ENCODE data around the gene NPHP4. TPM values are rescaled to one million over a fixed set of nuclear protein-coding genes. Genes with fewer than 3 reads are reported as not detected.
"Not testable (repeated sequence)": the region's sequence is repeated elsewhere in the genome, so short reads cannot be mapped to it uniquely, and the experiment has no call there.

Gene NPHP4
- total and polyA plus RNA-seq, 7 donors: 1.3 to 2.8 (median 1.8) TPM

- DNase-seq (no peak), ATAC-seq (no peak)
- TF ChIP-seq CTCF (IDR thresholded peaks at IDR 0.05): no peak
- intact Hi-C loops (cut with DNase I): no loop called here
- H3K4me1 ChIP-seq: no peaks in the 10 kb centered on the region
- H3K27ac ChIP-seq: no peak overlapping the region
- H3K36me3 ChIP-seq (ENCODE audit: insufficient read depth in 1 of 2, low read depth in 1 of 2): peaks cover 0 to 9% of the 10 kb centered on the region in 2 donors
- H3K4me3 ChIP-seq: no peak overlapping the region
- peaks cover 0 to 2% (median 0%) of the 10 kb centered on the region in 3 donors for H3K27me3 ChIP-seq (ENCODE audit: insufficient read depth in 3 of 3, low read length in 2 of 3)
- H3K9me3 ChIP-seq: no peaks in the 10 kb centered on the region
- 96 to 98% (median 97%) methylated on average over 6 of the region's 6 CpGs for WGBS, 3 donors
Observed at GRCh38 chr1:5933050-5933449, 59.2 kb downstream of the NPHP4 start.

- Histone ChIP-seq H3K9me3 (no peaks in the 10 kb centered on the region), H3K4me1 (no peaks in the 10 kb centered on the region), H3K27ac (no peak overlapping the region), H3K4me3 (no peak overlapping the region), H3K27me3 (ENCODE audit: insufficient read depth in 3 of 3, low read length in 2 of 3) (no peaks in the 10 kb centered on the region), H3K36me3 (ENCODE audit: insufficient read depth in 1 of 2, low read depth in 1 of 2) (peaks cover 0 to 9% of the 10 kb centered on the region in 2 donors)
- no peak for TF ChIP-seq CTCF (IDR thresholded peaks at IDR 0.05)
- DNase-seq (no peak), ATAC-seq (no peak)
- WGBS, 3 donors: 77 to 88% (median 80%) methylated on average over 4 of the region's 4 CpGs
- intact Hi-C loops (cut with DNase I): no loop called here
Observed at GRCh38 chr1:5928714-5929400, 63.4 kb downstream of the NPHP4 start.

GRCh38 chr1:5927506-5928370 is 64.5 kb downstream of the NPHP4 start:
- H3K27me3 ChIP-seq (ENCODE audit: insufficient read depth in 3 of 3, low read length in 2 of 3): no peaks in the 10 kb centered on the region
- TF ChIP-seq CTCF (IDR thresholded peaks at IDR 0.05): no peak
- intact Hi-C loops (cut with DNase I): no loop called here
- no peaks in the 10 kb centered on the region for H3K9me3 ChIP-seq
- no peaks in the 10 kb centered on the region for H3K4me1 ChIP-seq
- 94 to 96% (median 94%) methylated on average over 19 of the region's 19 CpGs for WGBS, 3 donors
- H3K4me3 ChIP-seq: no peak overlapping the region
- ATAC-seq (no peak), DNase-seq (no peak)
- peaks cover 0 to 9% of the 10 kb centered on the region in 2 donors for H3K36me3 ChIP-seq (ENCODE audit: insufficient read depth in 1 of 2, low read depth in 1 of 2)
- no peak overlapping the region for H3K27ac ChIP-seq

- Histone ChIP-seq H3K4me3 (no peak overlapping the region), H3K27me3 (ENCODE audit: insufficient read depth in 3 of 3, low read length in 2 of 3) (no peaks in the 10 kb centered on the region), H3K36me3 (ENCODE audit: insufficient read depth in 1 of 2, low read depth in 1 of 2) (peaks cover 0 to 5% of the 10 kb centered on the region in 2 donors), H3K9me3 (no peaks in the 10 kb centered on the region), H3K4me1 (no peaks in the 10 kb centered on the region), H3K27ac (no peak overlapping the region)
- ATAC-seq (no peak), DNase-seq (no peak)
- WGBS, 3 donors: 89 to 92% (median 91%) methylated on average over 18 of the region's 18 CpGs
- intact Hi-C loops (cut with DNase I): no loop called here
- no peak for TF ChIP-seq CTCF (IDR thresholded peaks at IDR 0.05)
Observed at GRCh38 chr1:5926686-5927435, 65.4 kb downstream of the NPHP4 start.

GRCh38 chr1:5922700-5923330 is 69.4 kb downstream of the NPHP4 start:
- H3K27me3 ChIP-seq (ENCODE audit: insufficient read depth in 3 of 3, low read length in 2 of 3); H3K27ac ChIP-seq; H3K9me3 ChIP-seq; H3K4me1 ChIP-seq; intact Hi-C loops (cut with DNase I); H3K36me3 ChIP-seq (ENCODE audit: insufficient read depth in 1 of 2, low read depth in 1 of 2); ATAC-seq; DNase-seq; H3K4me3 ChIP-seq: not testable (repeated sequence)
- 85 to 90% (median 86%) methylated on average over 18 to 21 of the region's 21 CpGs for WGBS, 3 donors
